Brain pericyte (primary cell): ENCODE measurements around the gene STX12.
"Not testable (repeated sequence)": the region's sequence is repeated elsewhere in the genome, so short reads cannot be mapped to it uniquely, and the experiment has no call there.

Source experiments
- DNase-seq: peaks from one replicate; pipeline ENCODE4 v3.0.0-alpha.2; 2012; ENCODE audit warnings: low read depth, low spot score

STX12 gene

GRCh38 chr1:27868932-27869718 is 96.1 kb downstream of the STX12 start:
- DNase-seq: no peak

- no peak for DNase-seq
These were observed 96.7 kb downstream of the STX12 start for GRCh38 chr1:27869719-27870085.

- not testable (repeated sequence) for DNase-seq
These were observed 98.1 kb downstream of the STX12 start for GRCh38 chr1:27871076-27871475.

- no peak for DNase-seq
These were observed 99.2 kb downstream of the STX12 start, which contains the start of gene THEMIS2 for GRCh38 chr1:27872059-27872801. THEMIS2 (plus strand) TSS chr1:27872544; CDS start chr1:27872572, 28 bp downstream.

GRCh38 chr1:27872802-27873551 is 100.0 kb downstream of the STX12 start:
- no peak for DNase-seq

- DNase-seq: no peak
These were observed 100.8 kb downstream of the STX12 start for GRCh38 chr1:27873671-27874384.
